ENCODE measurements around the gene GLT6D1.

- no peak for TF ChIP-seq POLR2A (IDR thresholded peaks at IDR 0.05)
- no peak for TF ChIP-seq CTCF (IDR thresholded peaks at IDR 0.05)
- TF ChIP-seq POLR2AphosphoS5 (IDR thresholded peaks at IDR 0.05): no peak
Observed at GRCh38 chr9:135669616-135670285, 30.4 kb upstream of the GLT6D1 start.
